Type B pancreatic cell (in vitro differentiated cells): ENCODE results near the gene ARIH2. TPM values are rescaled to one million over a fixed set of nuclear protein-coding genes. Genes with fewer than 3 reads are reported as not detected.

Source experiments
- DNase-seq: peaks from one replicate; pipeline ENCODE4 v3.0.0; 2021; ENCODE audit warnings: mixed read lengths; ENCODE audit not compliant: unreplicated experiment; ENCODE audit errors: extremely low spot score
- H3K27ac Mint-ChIP-seq: 2 replicates; pipeline ENCODE4 v1.8.0; 2021; ENCODE audit warnings: mild to moderate bottlenecking, mixed read lengths
- H3K27me3 Mint-ChIP-seq: 2 replicates; pipeline ENCODE4 v1.8.0; 2021; ENCODE audit warnings: mixed read lengths
- H3K36me3 Mint-ChIP-seq: 2 replicates; pipeline ENCODE4 v1.8.0; 2021; ENCODE audit warnings: mixed read lengths
- H3K4me1 Mint-ChIP-seq: one replicate; pipeline ENCODE4 v1.8.0; 2021; ENCODE audit warnings: mixed read lengths; ENCODE audit not compliant: unreplicated experiment
- H3K4me3 Mint-ChIP-seq: 2 replicates; pipeline ENCODE4 v1.8.0; 2021; ENCODE audit warnings: mild to moderate bottlenecking, mixed read lengths
- H3K9me3 Mint-ChIP-seq: 2 replicates; pipeline ENCODE4 v1.8.0; 2021; ENCODE audit warnings: mixed read lengths
- CTCF ChIP-seq: fragments of 200-600 bp; sonication (generic); conservative IDR thresholded peaks from 2 replicates; pipeline ENCODE4 v1.5.0; 2021; ENCODE audit warnings: antibody characterized with exemption, mild to moderate bottlenecking
- total RNA-seq: library from RNA; stranded (reverse); gene quantifications from 2 replicates; pipeline ENCODE4 v1.2.1, GENCODE V29; 2021; ENCODE audit warnings: low replicate concordance

Gene ARIH2
- total RNA-seq, 1 donor from 2014 or later = 84.4 TPM

GRCh38 chr3:48962340-48962739, 43.7 kb downstream of the ARIH2 start:
- Mint-ChIP-seq H3K27me3 (no peaks in the 10 kb centered on the region), H3K4me3 (no peak overlapping the region), H3K4me1 (no peaks in the 10 kb centered on the region), H3K36me3 (peaks cover 13% of the 10 kb centered on the region), H3K27ac (no peak overlapping the region), H3K9me3 (no peaks in the 10 kb centered on the region)
- TF ChIP-seq CTCF = no peak
- DNase-seq = no peak

GRCh38 chr3:48962939-48963338, 44.3 kb downstream of the ARIH2 start:
- Mint-ChIP-seq H3K4me3 (no peak overlapping the region), H3K4me1 (no peaks in the 10 kb centered on the region), H3K27me3 (no peaks in the 10 kb centered on the region), H3K36me3 (peaks cover 12% of the 10 kb centered on the region), H3K9me3 (no peaks in the 10 kb centered on the region), H3K27ac (no peak overlapping the region)
- no peak for TF ChIP-seq CTCF
- no peak for DNase-seq

GRCh38 chr3:48963591-48963990, 44.9 kb downstream of the ARIH2 start:
- H3K4me3 Mint-ChIP-seq = no peak overlapping the region
- no peaks in the 10 kb centered on the region for H3K27me3 Mint-ChIP-seq
- no peak overlapping the region for H3K27ac Mint-ChIP-seq
- no peak for DNase-seq
- H3K9me3 Mint-ChIP-seq = no peaks in the 10 kb centered on the region
- peaks cover 12% of the 10 kb centered on the region for H3K36me3 Mint-ChIP-seq
- no peak for TF ChIP-seq CTCF
- H3K4me1 Mint-ChIP-seq = no peaks in the 10 kb centered on the region

GRCh38 chr3:48966367-48966766, 47.7 kb downstream of the ARIH2 start:
- H3K4me3 Mint-ChIP-seq = no peak overlapping the region
- H3K4me1 Mint-ChIP-seq = no peaks in the 10 kb centered on the region
- H3K27me3 Mint-ChIP-seq = no peaks in the 10 kb centered on the region
- H3K36me3 Mint-ChIP-seq = peaks cover 17% of the 10 kb centered on the region
- TF ChIP-seq CTCF = no peak
- no peaks in the 10 kb centered on the region for H3K9me3 Mint-ChIP-seq
- no peak for DNase-seq
- H3K27ac Mint-ChIP-seq = no peak overlapping the region

GRCh38 chr3:48966876-48967361, 48.3 kb downstream of the ARIH2 start:
- Mint-ChIP-seq H3K4me3 (no peak overlapping the region), H3K9me3 (no peaks in the 10 kb centered on the region), H3K27ac (no peak overlapping the region), H3K36me3 (peaks cover 17% of the 10 kb centered on the region), H3K4me1 (no peaks in the 10 kb centered on the region), H3K27me3 (no peaks in the 10 kb centered on the region)
- no peak for DNase-seq
- TF ChIP-seq CTCF = no peak

- no peak for TF ChIP-seq CTCF
- Mint-ChIP-seq H3K27ac (no peak overlapping the region), H3K9me3 (no peaks in the 10 kb centered on the region), H3K4me3 (no peak overlapping the region), H3K27me3 (no peaks in the 10 kb centered on the region), H3K36me3 (peaks cover 17% of the 10 kb centered on the region), H3K4me1 (no peaks in the 10 kb centered on the region)
- DNase-seq = no peak
Measured at GRCh38 chr3:48970586-48970985, 51.9 kb downstream of the ARIH2 start.
